ENCODE data around the gene DGCR2. TPM values are rescaled to one million over a fixed set of nuclear protein-coding genes. Genes with fewer than 3 reads are reported as not detected.

The DGCR2 gene
- total and polyA plus RNA-seq, 2 of the 8 experiments (the other 6 are each of a cell fraction or from before 2014, with no cell fraction given), result 42.3 to 62.2 TPM

DNA sequence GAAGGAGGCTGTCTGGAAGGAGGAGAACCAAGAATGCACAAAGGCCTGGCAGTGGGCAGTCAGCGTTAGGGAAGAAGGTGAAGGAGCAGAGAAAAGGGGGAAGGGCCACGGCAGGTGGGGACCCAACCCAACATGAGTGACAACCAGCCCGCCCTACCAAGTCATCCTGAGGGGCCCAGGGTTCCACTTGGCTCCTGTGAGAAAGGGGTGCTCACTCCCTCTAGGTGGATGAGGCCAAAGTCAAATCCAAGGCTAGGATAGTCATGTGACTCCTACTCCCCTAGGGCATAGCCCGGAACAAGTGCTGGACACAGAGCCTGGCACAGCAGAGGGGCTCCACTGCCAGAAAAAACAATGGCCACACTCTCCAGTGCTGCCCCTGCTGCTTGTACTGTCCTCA, 2.2 kb upstream of the DGCR2 start:
- Histone ChIP-seq H3K56ac (replicated peaks; ENCODE audit: insufficient read length, low read depth, low read length) (no peak overlapping the region), H3K23ac (ENCODE audit: insufficient read length) (no peak overlapping the region), H4K91ac (replicated peaks; ENCODE audit: insufficient read length, low read length) (no peak overlapping the region), H2BK5ac (ENCODE audit: low read depth, low read length) (no peak overlapping the region), H3K79me2 (ENCODE audit: control insufficient read depth in 1 of 2, insufficient read depth in 2 of 2, low read length in 2 of 2) (peaks cover 0 to 24% of the 10 kb centered on the region in 2 experiments; a peak in 3 of 4 replicates), H3K79me1 (ENCODE audit: low read depth, low read length) (peaks cover 14% of the 10 kb centered on the region), H3K9me3 (ENCODE audit: insufficient read depth in 2 of 2, low read depth in 1 of 2, low read length in 1 of 2) (no peaks in the 10 kb centered on the region), H3K27ac (ENCODE audit: low read depth, low read length) (no peak overlapping the region), H3K27me3 (replicated peaks in 1 of 4; ENCODE audit: control insufficient read depth in 3 of 4, extremely low read depth in 1 of 4, insufficient read depth in 3 of 4, low read length in 3 of 4) (0 out of 7 replicates have a peak, but pooled peaks cover 0 to 1% (median 0%) of the 10 kb centered on the region in 4 experiments), H3K4ac (replicated peaks; ENCODE audit: insufficient read length, low read depth, low read length) (no peak overlapping the region), H3K14ac (ENCODE audit: insufficient read length) (no peak overlapping the region), H2BK20ac (ENCODE audit: low read length) (no peak overlapping the region), H2BK120ac (replicated peaks; ENCODE audit: low read depth, low read length) (no peak overlapping the region), H3K36me3 (ENCODE audit: control insufficient read depth in 2 of 4, insufficient read depth in 4 of 4, low read length in 3 of 4) (no peaks in the 10 kb centered on the region; a peak in 1 of 8 replicates), H3K4me1 (replicated peaks in 1 of 4; ENCODE audit: control insufficient read depth in 3 of 4, insufficient read depth in 4 of 4, low read length in 3 of 4) (peaks cover 0 to 9% (median 6%) of the 10 kb centered on the region in 4 experiments; a peak in 5 of 7 replicates), H2AK5ac (ENCODE audit: low read depth, low read length) (no peak overlapping the region), H3K9ac (replicated peaks in 1 of 4; ENCODE audit: extremely low read depth in 1 of 4, low read depth in 3 of 4, low read length in 3 of 4) (no peak overlapping the region), H3K4me3 (ENCODE audit: extremely low read depth in 1 of 4, insufficient read depth in 2 of 4, low read depth in 3 of 4, low read length in 4 of 4) (no peak overlapping the region), H3K4me2 (ENCODE audit: insufficient read depth in 1 of 2, low read depth in 2 of 2, low read length in 2 of 2) (no peak overlapping the region), H2BK12ac (ENCODE audit: low read depth, low read length) (no peak overlapping the region), H3K23me2 (ENCODE audit: low read depth, low read length) (peaks cover 9% of the 10 kb centered on the region), H2BK15ac (ENCODE audit: low read length) (no peak overlapping the region), H2AFZ (ENCODE audit: low read length) (no peak overlapping the region), H3K18ac (ENCODE audit: extremely low read depth, low read length) (no peak overlapping the region), H4K5ac (ENCODE audit: insufficient read length, low read depth, low read length) (no peak overlapping the region), H4K20me1 (replicated peaks in 1 of 2; ENCODE audit: control insufficient read depth in 1 of 2, insufficient read depth in 2 of 2, low read length in 2 of 2) (peaks cover 9 to 17% of the 10 kb centered on the region in 2 experiments), H4K8ac (ENCODE audit: extremely low read depth, insufficient read depth, low read length) (no peak overlapping the region)
- POLR2A ChIA-PET (ENCODE audit: partially characterized antibody), result interaction anchor here (1.0 kb wide), 1 partner anchor 17 kb away, joined by 3 read pairs; no protein-coding TSS in a partner anchor
- no peak for TF ChIP-seq BACH1 (IDR thresholded peaks at IDR 0.05; ENCODE audit: low read length)
- TF ChIP-seq POLR2AphosphoS5 (IDR thresholded peaks at IDR 0.05; ENCODE audit: low read depth, low read length), result no peak
- no peak for TF ChIP-seq SRF (IDR thresholded peaks at IDR 0.05; ENCODE audit: low read depth, low read length)
- TF ChIP-seq KDM5A (IDR thresholded peaks at IDR 0.05; ENCODE audit: low read length), result no peak
- TF ChIP-seq HDAC2 (IDR thresholded peaks at IDR 0.05; ENCODE audit: borderline replicate concordance in 1 of 2, low read depth in 2 of 2, low read length in 2 of 2), result no peak
- TF ChIP-seq POLR2A (IDR thresholded peaks at IDR 0.05; ENCODE audit: control extremely low read depth in 1 of 2, low read depth in 2 of 2, low read length in 2 of 2), result no peak
- TF ChIP-seq CHD1 (IDR thresholded peaks at IDR 0.05; ENCODE audit: low read depth, low read length), result no peak
- 87% methylated on average over 4 of the region's 4 CpGs; no CpG with 5 or more reads in 1 of the 2 experiments for WGBS, 2 experiments (ENCODE audit: extremely low coverage in 1 of 2, insufficient coverage in 1 of 2, insufficient read length in 1 of 2, insufficient replicate concordance in 2 of 2, low coverage in 1 of 2, low lambda C conversion rate in 2 of 2, missing lambda C conversion rate in 1 of 2)
- FAIRE-seq, result no peak
- DNase-seq (ENCODE audit: low read depth in 1 of 2, low spot score in 2 of 2), result no peak
- CTCF ChIA-PET (ENCODE audit: partially characterized antibody), result interaction anchor here (1.1 to 1.9 kb wide), 2 partner anchors 20 to 37 kb away, joined by 3 to 6 read pairs; partner anchors contain the start of gene ESS2

Data from H1 (cell line).